GM12878 (cell line): ENCODE data around the gene PET117.
"Not testable (repeated sequence)": the region's sequence is repeated elsewhere in the genome, so short reads cannot be mapped to it uniquely, and the experiment has no call there.

Experiments
- CTCF ChIP-seq, 3 experiments: IDR thresholded peaks in 2 of 3; conservative IDR thresholded peaks in 1 of 3; 2 replicates each; pipeline ENCODE4 v1.5.1; 2011; ENCODE audit warnings: low read depth in 3 of 3, low read length in 3 of 3, mild to moderate bottlenecking in 3 of 3, control low read depth in 2 of 3, moderate library complexity in 2 of 3, inconsistent platforms in 1 of 3, mixed read lengths in 1 of 3; ENCODE audit not compliant: control insufficient read depth in 2 of 3, insufficient read depth in 1 of 3; ENCODE audit errors: extremely low read depth in 1 of 3
- NR2C2 ChIP-seq: IDR thresholded peaks from 2 replicates; pipeline ENCODE4 v1.6.1; 2011; ENCODE audit warnings: borderline replicate concordance, low read depth; ENCODE audit not compliant: control insufficient read depth, insufficient read length
- PBX3 ChIP-seq: IDR thresholded peaks from 2 replicates; pipeline ENCODE4 v1.6.1; 2011; ENCODE audit warnings: mild to moderate bottlenecking, low read depth, low read length, moderate library complexity; ENCODE audit not compliant: insufficient replicate concordance
- POLR2A ChIP-seq: IDR thresholded peaks from 2 replicates; pipeline ENCODE4 v1.6.1; 2011; ENCODE audit warnings: low read depth, mild to moderate bottlenecking, low read length
- TAF1 ChIP-seq: IDR thresholded peaks from 2 replicates; pipeline ENCODE4 v1.6.1; 2011; ENCODE audit warnings: mild to moderate bottlenecking, low read depth, low read length, borderline replicate concordance
- YY1 ChIP-seq: IDR thresholded peaks from 2 replicates; pipeline ENCODE4 v1.6.1; 2011; ENCODE audit warnings: low read depth, mild to moderate bottlenecking, low read length

- TF ChIP-seq NR2C2; CTCF (IDR thresholded peaks at IDR 0.05 in 2 of 3, conservative IDR thresholded peaks at IDR 0.05 in 1 of 3; ENCODE audit: control insufficient read depth in 2 of 3, extremely low read depth in 1 of 3, insufficient read depth in 1 of 3, low read depth in 3 of 3, low read length in 3 of 3); POLR2A; TAF1; PBX3; YY1: not testable (repeated sequence)
These were observed 9.1 kb upstream of the PET117 start for GRCh38 chr20:18128574-18128973.
